ENCODE results near the gene FLG2.

Gene FLG2

DNA sequence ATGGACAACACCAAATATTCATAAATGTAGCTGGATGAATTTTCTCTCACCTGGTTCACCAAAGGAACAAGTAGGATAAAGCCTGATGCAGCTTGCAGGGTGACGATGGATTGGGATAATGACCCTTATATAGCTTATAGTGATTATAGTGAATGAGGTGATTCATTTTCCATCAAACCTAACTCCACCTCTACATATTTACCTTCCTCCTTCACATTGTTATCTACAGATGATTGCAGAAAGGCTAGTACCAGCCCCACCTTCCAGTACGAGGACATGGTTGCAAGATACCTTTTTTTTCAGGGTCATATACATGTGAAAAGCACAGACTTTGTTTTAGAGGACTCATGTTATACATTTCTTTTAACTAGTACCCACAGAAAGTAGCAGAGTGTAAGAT, at the start of gene FLG2:
FLG2 (minus strand) TSS at position 101 of the 400 bp plus-strand sequence. CDS start 1,122 bp downstream, outside the sequence.
- no peak for DNase-seq (ENCODE audit: low spot score)
- in situ Hi-C loops (cut with MboI; ENCODE audit: low pct_unique_long_range_greater_than_20kb, low sequenced_read_pairs, unreplicated experiment): no loop called here
- TF ChIP-seq, protein P1, sequence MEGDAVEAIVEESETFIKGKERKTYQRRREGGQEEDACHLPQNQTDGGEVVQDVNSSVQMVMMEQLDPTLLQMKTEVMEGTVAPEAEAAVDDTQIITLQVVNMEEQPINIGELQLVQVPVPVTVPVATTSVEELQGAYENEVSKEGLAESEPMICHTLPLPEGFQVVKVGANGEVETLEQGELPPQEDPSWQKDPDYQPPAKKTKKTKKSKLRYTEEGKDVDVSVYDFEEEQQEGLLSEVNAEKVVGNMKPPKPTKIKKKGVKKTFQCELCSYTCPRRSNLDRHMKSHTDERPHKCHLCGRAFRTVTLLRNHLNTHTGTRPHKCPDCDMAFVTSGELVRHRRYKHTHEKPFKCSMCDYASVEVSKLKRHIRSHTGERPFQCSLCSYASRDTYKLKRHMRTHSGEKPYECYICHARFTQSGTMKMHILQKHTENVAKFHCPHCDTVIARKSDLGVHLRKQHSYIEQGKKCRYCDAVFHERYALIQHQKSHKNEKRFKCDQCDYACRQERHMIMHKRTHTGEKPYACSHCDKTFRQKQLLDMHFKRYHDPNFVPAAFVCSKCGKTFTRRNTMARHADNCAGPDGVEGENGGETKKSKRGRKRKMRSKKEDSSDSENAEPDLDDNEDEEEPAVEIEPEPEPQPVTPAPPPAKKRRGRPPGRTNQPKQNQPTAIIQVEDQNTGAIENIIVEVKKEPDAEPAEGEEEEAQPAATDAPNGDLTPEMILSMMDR (IDR thresholded peaks at IDR 0.05; ENCODE audit: extremely low read depth, insufficient read depth, missing control alignments): no peak

DNA sequence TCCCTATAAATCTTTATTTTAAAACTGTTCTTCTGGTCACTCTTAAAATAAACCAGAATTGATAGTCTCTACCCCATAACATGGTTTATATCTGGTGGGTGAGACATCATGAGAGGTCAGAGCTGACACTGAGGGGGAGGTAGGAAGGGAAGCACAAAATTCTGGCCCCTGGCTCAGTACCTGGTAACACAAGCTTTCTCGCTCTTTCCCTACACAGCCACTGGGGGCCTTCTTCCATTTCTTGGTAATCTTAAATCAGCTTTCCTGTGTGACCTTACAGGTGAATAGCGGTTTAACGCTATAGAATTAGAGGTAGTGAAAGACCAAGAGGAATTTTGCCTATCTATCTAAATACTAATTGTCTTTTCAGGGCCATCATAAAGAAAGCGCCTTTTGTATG, 48.9 kb upstream of the FLG2 start:
- no peak for DNase-seq (ENCODE audit: low spot score)
- TF ChIP-seq, protein P1 (IDR thresholded peaks at IDR 0.05; ENCODE audit: extremely low read depth, insufficient read depth, missing control alignments): no peak
- in situ Hi-C loops (cut with MboI; ENCODE audit: low pct_unique_long_range_greater_than_20kb, low sequenced_read_pairs, unreplicated experiment): no loop called here

DNA sequence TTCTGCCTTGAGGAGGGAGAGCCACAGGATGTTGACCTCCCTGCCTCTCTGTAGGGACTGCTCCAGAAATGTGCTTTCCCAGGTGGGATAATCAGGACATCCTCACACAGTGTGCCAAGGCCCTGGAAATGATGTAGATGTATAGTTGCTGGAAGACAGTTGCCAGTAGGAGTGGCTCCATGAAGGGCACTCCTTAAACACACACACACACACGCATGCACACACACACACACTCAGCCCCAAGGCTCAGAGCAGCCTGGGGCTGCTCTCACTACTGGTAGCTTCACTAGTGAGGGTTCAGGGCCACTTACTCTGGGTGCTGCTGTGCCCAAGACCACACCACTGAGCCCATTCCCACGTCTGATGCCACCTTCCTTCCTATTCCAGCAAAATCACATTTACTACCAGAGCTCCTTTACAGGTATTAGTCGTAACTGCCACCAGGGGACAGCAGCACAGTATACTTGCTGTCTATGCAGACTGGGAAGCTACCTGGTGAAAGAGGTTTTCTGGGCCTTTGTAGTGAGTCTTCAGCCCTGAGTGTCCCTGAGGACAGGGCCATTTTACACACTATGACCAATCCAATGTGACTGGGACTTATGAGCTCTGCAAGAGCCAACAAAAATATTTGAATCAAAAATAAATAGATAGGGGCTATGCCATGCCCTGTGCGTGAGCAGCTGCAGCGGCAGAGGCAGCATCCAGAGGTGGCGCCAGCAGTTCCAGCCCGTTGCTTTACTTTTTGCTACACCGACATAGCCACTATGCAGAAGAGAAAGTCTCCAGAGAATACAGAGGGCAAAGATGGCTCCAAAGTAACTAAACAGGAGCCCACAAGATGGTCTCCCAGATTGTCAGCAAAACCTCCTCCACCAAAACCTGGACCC, 39.2 kb upstream of the FLG2 start:
- TF ChIP-seq, protein P1 (IDR thresholded peaks at IDR 0.05; ENCODE audit: extremely low read depth, insufficient read depth, missing control alignments): peak; percentile 47
- DNase-seq (ENCODE audit: low spot score): no peak
- in situ Hi-C loops (cut with MboI; ENCODE audit: low pct_unique_long_range_greater_than_20kb, low sequenced_read_pairs, unreplicated experiment): no loop called here

DNA sequence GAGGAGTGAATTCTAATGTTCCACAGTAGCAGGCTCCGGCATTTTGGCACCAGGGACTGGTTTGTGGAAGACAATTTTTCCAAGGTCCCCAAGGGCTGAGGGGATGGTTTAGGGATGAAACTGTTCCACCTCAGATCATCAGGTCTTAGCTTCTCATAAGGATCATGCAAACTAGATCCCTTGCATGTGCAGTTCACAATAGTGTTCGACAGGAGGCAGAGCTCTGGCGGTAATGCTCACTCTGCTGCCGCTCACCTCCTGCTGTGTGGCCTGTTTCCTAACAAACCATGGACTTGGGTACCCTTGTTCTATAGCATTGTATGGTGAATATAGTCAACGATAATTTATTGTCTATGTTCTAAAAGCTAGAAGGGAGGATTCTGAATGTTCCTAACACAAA, 37.7 kb upstream of the FLG2 start:
- TF ChIP-seq, protein P1 (IDR thresholded peaks at IDR 0.05; ENCODE audit: extremely low read depth, insufficient read depth, missing control alignments): no peak
- no peak for DNase-seq (ENCODE audit: low spot score)
- in situ Hi-C loops (cut with MboI; ENCODE audit: low pct_unique_long_range_greater_than_20kb, low sequenced_read_pairs, unreplicated experiment): no loop called here

DNA sequence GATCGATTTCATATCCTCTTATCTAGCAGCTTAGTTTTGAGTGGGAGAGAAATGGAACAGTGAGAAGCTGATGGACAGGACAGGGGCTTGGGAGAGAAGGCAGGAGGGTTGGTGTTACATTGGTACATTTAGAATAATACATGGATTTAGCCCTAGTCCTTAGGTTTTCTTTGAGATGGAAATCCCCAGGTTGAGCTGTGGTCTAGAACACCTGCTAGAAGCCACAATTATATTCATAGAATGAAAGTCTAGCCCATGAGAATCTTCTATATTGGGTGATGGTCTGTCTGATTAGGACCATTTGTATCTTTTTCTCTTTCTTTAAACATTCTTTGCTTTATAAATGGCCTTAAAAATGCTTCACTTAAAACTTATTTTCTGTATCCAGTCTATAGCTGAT, 34.3 kb upstream of the FLG2 start:
- TF ChIP-seq, protein P1 (IDR thresholded peaks at IDR 0.05; ENCODE audit: extremely low read depth, insufficient read depth, missing control alignments): no peak
- in situ Hi-C loops (cut with MboI; ENCODE audit: low pct_unique_long_range_greater_than_20kb, low sequenced_read_pairs, unreplicated experiment): no loop called here
- no peak for DNase-seq (ENCODE audit: low spot score)

DNA sequence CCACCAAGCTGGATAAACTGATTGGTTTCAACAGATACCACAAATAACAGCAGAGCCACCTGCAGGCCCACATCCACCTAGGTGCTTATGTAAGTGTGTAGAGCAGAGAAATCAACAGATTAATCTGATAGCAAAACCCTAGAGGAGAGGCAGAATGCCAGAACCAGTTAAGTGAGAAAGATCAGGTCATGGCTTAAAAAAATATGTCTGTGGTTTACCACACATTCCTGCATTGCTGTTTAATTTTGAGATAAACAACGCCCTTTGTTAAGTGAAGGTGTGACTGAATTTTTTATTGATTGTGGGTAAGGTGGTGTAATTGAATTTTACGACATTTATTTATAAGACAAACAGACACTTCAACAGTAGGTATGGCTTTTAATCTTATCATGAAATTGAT, 33.1 kb upstream of the FLG2 start:
- TF ChIP-seq, protein P1 (IDR thresholded peaks at IDR 0.05; ENCODE audit: extremely low read depth, insufficient read depth, missing control alignments): no peak
- in situ Hi-C loops (cut with MboI; ENCODE audit: low pct_unique_long_range_greater_than_20kb, low sequenced_read_pairs, unreplicated experiment): no loop called here
- no peak for DNase-seq (ENCODE audit: low spot score)

Data from GM13977 (cell line).